ENCODE data around the gene DOCK3. TPM values are rescaled to one million over a fixed set of nuclear protein-coding genes. Genes with fewer than 3 reads are reported as not detected.
"Not testable (repeated sequence)": the region's sequence is repeated elsewhere in the genome, so short reads cannot be mapped to it uniquely, and the experiment has no call there.

The DOCK3 gene
- total RNA-seq, 3 donors from 2014 or later: 0.17 to 6.1 (median 0.20) TPM

DNA sequence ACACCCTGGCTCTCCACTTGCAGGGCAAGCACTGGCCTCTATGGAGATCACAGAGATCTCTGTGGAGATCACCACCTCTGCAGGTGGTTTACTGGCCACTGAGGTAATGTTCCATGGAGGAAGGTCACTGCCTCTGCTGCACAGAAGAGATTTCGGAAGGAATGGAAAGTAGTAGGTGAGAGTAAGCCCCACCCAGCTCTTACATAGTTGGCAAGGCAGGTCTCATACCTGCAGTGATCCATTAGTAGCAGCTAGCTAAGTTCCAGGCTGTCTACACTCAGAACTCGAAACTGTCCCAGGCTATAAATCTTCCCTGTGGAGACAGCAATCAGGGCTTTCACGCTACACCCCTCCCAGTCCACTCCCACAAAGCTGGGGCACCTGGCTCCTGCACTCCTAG, 516.1 kb downstream of the DOCK3 start:
- ATAC-seq (no peak), DNase-seq (no peak)
- intact Hi-C loops (cut with DNase I, micrococcal nuclease): no loop called here
- no peaks in the 10 kb centered on the region for H3K36me3 ChIP-seq (ENCODE audit: low read depth)
- H3K4me1 ChIP-seq (ENCODE audit: low read depth): no peaks in the 10 kb centered on the region
- H3K4me3 ChIP-seq: no peak overlapping the region
- TF ChIP-seq, protein P1, sequence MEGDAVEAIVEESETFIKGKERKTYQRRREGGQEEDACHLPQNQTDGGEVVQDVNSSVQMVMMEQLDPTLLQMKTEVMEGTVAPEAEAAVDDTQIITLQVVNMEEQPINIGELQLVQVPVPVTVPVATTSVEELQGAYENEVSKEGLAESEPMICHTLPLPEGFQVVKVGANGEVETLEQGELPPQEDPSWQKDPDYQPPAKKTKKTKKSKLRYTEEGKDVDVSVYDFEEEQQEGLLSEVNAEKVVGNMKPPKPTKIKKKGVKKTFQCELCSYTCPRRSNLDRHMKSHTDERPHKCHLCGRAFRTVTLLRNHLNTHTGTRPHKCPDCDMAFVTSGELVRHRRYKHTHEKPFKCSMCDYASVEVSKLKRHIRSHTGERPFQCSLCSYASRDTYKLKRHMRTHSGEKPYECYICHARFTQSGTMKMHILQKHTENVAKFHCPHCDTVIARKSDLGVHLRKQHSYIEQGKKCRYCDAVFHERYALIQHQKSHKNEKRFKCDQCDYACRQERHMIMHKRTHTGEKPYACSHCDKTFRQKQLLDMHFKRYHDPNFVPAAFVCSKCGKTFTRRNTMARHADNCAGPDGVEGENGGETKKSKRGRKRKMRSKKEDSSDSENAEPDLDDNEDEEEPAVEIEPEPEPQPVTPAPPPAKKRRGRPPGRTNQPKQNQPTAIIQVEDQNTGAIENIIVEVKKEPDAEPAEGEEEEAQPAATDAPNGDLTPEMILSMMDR (IDR thresholded peaks at IDR 0.05): no peak
- no peaks in the 10 kb centered on the region for H3K9me3 ChIP-seq

DNA sequence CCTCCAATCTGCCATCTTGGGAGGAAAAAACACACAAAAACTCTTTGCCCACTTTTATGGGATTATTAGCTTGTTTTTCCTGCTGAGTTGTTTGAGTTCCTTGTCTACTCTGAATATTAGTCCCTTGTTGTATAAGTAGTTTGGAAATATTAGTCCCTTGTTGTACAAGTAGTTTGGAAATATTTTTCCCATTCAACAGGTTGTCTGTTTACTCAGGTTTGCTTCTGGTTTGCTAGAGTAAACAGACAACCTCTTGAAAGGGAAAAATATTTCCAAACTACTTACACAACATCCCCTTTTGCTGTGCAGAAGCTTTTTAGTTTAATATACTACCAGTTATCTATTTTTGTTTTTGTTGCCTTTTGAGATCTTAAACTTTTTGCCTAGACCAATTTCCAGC, 517.0 kb downstream of the DOCK3 start:
- no peak for DNase-seq
- intact Hi-C loops (cut with DNase I, micrococcal nuclease): no loop called here
- no peak for ATAC-seq
- no peaks in the 10 kb centered on the region for H3K36me3 ChIP-seq (ENCODE audit: low read depth)
- TF ChIP-seq, protein P1 (IDR thresholded peaks at IDR 0.05): no peak
- no peak overlapping the region for H3K4me3 ChIP-seq
- no peaks in the 10 kb centered on the region for H3K4me1 ChIP-seq (ENCODE audit: low read depth)
- no peaks in the 10 kb centered on the region for H3K9me3 ChIP-seq

DNA sequence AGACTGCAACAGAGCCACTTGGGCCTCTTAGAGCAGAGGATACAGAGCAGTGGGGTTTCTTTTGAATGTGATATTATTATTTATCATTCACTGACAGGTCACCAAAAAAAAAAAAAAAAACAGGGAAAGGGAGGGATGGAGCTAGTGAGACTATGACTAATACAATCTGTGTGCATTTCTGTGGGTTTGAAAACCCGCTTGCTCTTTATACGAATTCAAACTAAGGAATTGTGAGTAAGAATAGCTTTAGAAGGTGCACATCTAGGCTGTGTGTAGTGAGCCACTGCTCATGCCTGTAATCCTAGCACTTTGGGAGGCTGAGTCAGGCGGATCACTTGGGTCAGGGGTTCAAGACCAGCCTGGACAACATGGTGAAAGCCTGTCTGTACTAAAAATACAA, 523.8 kb downstream of the DOCK3 start:
- ATAC-seq (no peak), DNase-seq (no peak)
- no peaks in the 10 kb centered on the region for H3K4me1 ChIP-seq (ENCODE audit: low read depth)
- H3K9me3 ChIP-seq: no peaks in the 10 kb centered on the region
- H3K36me3 ChIP-seq (ENCODE audit: low read depth): no peaks in the 10 kb centered on the region
- no peak overlapping the region for H3K4me3 ChIP-seq
- intact Hi-C loops (cut with DNase I, micrococcal nuclease): no loop called here
- TF ChIP-seq, protein P1 (IDR thresholded peaks at IDR 0.05): no peak

DNA sequence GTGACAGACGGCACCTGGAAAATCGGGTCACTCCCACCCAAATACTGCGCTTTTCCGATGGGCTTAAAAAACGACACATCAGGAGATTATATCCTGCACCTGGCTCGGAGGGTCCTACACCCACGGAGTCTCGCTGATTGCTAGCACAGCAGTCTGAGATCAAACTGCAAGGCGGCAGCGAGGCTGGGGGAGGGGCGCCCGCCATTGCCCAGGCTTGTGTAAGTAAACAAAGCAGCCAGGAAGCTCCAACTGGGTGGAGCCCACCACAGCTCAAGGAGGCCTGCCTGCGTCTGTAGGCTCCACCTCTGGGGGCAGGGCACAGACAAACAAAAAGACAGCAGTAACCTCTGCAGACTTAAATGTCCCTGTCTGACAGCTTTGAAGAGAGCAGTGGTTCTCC, 524.6 kb downstream of the DOCK3 start:
- intact Hi-C loops (cut with DNase I, micrococcal nuclease); DNase-seq; H3K36me3 ChIP-seq (ENCODE audit: low read depth); ATAC-seq; H3K4me3 ChIP-seq; H3K9me3 ChIP-seq; H3K4me1 ChIP-seq (ENCODE audit: low read depth): not testable (repeated sequence)

DNA sequence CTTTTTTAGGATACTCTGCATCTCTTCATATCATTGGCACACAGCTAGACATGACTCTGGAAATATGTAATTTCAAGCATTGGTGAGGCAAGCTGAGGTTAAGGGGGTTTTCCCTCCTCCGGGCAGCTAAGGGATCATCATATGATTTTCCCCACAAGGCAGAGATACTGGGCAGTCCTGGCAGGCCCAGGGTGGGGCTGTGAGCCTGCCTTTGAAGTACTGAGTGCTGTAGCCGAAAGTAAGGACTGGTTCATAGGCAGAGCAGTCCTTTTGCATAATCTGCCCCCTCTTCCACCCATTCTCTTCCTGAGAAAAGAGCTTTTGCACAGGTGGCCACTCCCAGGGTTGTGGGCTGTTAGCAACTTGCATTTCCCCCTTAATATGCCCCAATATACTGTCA, 541.6 kb downstream of the DOCK3 start:
- Histone ChIP-seq H3K36me3 (ENCODE audit: low read depth) (no peaks in the 10 kb centered on the region), H3K4me3 (no peak overlapping the region), H3K4me1 (ENCODE audit: low read depth) (no peaks in the 10 kb centered on the region), H3K9me3 (no peaks in the 10 kb centered on the region)
- DNase-seq: no peak
- TF ChIP-seq, protein P1 (IDR thresholded peaks at IDR 0.05): no peak
- intact Hi-C loops (cut with DNase I, micrococcal nuclease): no loop called here
- no peak for ATAC-seq

DNA sequence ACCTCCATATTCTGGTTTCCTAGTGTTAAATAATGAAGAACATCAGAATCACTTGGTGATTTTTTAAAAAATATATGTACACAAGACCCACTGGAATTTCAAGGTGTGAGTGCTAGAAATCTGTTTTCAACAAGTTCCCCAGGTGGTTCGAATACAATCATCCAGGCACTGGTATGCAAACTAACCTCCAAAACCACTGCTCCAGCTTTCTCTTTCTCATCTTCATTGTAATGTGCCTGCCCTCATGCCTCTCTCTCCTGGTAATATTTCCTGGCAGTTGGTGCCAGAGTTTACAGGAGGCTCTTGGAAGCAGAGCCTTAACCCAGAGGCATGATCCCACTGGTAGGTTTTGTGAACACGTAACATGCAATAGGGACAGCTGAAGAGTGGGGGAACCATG, 547.2 kb downstream of the DOCK3 start:
- Histone ChIP-seq H3K4me1 (ENCODE audit: low read depth) (no peaks in the 10 kb centered on the region), H3K4me3 (no peak overlapping the region), H3K36me3 (ENCODE audit: low read depth) (no peaks in the 10 kb centered on the region), H3K9me3 (no peaks in the 10 kb centered on the region)
- ATAC-seq (no peak), DNase-seq (no peak)
- intact Hi-C loops (cut with DNase I, micrococcal nuclease): no loop called here
- TF ChIP-seq, protein P1 (IDR thresholded peaks at IDR 0.05): no peak

Measured in mucosa of descending colon (tissue), 3 donors.